ENCODE measurements around the gene EIF4EBP2.

EIF4EBP2 gene

DNA sequence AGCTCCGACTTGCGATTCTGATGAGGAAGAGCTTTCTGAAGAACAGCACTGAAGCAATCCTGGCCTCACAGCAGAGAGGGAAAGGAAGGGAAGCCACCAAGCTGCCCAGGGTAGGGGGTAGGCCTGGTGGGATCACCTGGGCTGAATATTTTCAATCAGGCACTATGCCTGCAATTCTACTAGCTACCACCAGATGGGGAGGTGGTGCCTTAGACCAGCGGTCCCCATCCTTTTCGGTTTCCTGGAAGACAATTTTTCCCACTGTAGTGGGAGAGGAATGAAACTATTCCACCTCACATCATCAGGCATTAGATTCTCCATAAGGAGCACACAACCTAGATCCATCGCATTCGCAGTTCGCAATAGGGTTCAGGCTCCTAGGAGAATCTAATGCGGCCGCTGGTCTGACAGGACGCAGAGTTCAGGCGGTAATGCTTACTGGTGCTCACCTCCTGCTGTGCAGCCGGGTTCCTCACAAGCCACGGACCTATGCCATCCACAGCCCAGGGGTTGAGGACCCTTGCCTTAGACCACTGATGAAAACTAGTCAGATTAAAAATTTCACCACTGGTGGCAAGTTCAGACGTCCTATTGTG lies 24.3 kb upstream of the EIF4EBP2 start:
- peak; percentile 48 to 50 (median 48) for DNase-seq

DNA sequence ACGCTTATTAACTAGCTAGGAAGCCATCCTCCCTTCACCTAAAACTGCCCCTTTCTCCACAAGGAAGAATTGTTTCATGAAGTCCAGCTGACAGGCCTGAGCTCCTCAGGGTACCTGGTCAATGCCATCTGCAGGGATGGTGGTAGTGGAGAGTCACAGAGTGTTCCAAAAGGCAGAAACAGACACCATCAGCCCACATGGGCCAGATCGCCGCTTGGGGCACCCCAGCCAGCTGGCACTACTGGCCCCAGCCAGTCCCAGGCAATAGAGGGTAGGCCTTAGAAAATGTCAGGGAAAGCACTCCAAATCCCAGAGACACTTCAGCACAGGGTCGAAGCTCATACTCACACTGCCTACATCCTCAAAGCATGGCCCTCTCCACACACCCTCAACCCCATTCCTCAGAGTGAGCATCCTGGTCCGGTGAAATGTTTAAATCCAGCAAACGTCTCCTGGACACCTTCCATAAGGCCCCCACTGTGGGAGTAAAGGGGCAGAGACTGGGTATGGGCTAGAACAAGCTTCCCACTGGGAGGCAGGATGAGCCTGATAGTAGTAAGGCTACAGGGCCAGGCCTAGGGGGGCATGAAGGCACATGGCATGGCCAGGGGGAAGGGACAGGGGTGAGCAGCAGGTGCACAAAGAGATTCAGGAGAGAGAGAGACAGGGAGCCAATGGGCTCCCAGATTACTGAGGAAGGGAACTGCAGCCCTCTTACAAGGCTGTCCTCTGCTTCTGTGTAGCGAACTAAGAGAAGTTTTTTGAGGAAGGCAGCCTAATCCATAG lies 23.4 kb upstream of the EIF4EBP2 start:
- no peak for DNase-seq

DNA sequence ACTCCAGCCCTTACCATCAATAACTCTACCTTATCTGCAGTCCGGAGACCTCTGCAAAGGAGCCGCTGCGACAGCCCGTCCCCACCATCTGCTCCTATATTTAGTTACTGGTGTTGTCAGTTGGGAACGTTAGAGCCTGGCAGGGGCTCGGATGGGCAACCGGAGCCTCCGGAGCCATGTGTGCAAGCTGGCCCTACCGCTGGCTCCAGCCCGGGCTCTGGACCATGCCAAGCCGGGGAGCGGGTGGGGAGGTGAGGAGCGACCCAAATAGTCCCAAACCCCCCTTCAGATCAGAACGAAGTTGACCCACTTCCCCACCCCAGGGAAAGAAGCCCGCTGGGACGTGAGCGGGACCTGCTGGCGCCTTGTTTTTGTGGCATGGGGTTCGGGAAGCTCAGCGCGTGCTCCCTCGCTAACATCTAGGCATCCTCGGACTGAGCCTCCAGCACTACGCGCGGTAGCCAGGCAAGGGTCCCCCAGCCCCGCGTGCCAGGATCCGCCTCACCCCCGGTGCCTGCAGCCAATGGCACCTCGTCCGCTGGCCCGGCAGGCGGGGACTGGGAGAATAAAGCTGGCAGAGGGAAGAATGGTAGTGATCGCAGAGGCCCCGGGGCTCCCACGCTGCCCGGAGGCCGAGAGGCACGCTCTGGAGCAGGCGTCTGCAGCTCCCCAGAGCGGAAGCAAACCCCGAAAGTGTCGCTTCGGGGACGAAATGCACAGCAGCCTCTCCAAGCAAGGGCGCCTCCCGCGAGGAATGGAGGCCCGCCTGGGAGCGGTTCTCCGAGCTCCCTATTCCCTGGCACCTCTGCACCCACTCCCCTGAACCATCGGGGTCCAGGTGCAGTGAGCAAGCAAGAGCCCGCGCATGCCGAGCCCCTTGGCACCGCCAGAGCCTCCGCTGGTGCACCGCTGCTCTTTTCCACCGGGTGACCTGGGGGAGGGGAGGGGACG lies 22.2 kb upstream of the EIF4EBP2 start:
- peak; percentile 35 to 62 (median 39) for DNase-seq

DNA sequence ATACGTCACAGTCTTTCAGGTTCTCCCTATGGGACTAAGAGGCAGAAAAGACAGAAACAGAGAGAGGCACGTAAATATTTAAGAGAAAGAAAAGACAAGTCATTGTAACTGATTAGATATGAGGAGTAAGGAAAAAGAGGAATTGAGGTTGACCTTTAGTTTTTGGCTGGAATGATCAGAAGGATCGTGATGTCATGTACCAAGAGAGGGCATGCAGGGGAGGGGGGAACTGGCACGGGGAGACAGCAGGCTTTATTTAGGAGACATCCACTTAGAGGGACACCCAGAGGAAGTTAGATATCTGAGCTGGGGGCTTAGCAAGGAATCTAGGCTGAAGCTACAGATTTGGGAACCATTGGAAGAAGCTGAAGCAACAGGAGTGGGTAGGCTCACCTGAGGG lies 12.3 kb upstream of the EIF4EBP2 start:
- DNase-seq = no peak

DNA sequence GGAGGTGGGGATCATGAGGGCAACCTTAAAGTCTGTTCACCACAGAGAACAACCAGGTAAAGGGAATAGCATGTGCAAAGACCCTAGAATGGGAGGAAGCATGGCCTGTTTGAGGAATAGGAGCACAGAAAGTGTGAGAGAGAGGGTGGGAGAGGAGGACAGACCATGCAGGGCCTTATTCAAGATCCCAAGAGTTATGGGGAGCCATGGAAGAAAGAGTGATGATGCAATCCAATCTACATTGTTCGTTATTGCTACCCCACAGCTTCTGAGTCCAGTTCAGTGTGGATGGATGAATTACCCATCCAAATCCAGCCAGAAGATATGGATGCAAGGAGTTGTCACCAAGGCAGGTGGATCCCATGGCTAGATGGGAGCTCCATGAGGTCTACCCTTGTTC lies 7.8 kb upstream of the EIF4EBP2 start:
- DNase-seq = no peak

DNA sequence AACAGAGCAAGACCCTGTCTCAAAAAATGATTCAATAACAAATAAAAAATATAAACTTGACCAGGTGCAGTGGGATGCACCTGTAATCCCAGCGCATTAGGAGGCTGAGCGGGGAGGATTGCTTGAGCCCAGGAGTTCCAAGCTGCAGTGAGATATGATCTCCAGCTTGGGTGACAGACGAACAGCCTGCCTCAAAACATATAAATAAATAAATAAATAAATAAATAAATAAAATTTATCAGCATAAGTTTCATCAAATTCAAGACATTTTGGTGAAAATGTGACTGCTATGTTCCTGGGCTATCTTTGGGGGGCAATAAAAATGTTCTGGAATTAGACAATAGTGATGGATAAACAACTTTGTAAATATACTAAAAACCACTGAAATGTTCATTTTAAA lies 4.8 kb upstream of the EIF4EBP2 start:
- DNase-seq = no peak

DNA sequence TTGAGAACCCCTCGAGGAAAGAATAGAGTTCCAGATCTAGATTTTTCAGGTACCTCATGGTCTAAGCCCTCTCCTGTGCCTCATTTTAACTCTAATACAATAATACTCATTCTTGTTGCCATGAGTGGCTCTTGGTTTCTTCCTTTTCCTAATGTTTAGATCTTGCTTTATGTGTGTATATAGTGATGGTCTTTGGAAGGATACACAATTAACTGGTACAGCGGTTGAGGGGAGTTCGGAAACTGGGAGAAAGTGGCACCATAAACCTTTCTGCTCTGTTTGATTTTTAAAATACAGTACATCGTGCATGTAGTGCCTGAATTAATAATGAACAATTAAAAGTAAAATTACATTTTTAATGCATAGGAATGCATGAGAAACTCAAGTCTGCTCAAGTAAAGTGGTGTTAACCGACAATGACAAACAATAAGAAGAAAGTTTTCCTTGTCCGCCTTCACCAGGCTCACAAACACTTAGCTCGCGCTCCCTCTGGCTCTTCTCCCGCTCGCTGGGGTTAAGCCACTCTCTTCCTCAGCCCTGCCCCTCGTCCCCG lies 386 bp upstream of the EIF4EBP2 start:
- no peak for DNase-seq

DNA sequence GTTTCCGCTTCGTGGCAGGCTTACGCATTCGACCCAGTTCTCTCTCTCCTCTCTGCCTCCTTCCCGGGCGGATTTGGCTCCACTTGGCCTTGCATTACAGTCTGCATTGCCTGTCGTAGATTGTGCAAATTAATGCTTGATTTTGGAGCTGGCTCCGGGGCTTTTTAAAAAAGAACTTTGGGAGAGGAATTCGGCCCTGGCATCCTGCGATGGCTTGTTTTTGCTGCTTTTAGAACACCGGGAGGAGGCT lies 767 bp downstream of the EIF4EBP2 start:
- DNase-seq = peak in 1 of 3 donors; percentile 50

DNA sequence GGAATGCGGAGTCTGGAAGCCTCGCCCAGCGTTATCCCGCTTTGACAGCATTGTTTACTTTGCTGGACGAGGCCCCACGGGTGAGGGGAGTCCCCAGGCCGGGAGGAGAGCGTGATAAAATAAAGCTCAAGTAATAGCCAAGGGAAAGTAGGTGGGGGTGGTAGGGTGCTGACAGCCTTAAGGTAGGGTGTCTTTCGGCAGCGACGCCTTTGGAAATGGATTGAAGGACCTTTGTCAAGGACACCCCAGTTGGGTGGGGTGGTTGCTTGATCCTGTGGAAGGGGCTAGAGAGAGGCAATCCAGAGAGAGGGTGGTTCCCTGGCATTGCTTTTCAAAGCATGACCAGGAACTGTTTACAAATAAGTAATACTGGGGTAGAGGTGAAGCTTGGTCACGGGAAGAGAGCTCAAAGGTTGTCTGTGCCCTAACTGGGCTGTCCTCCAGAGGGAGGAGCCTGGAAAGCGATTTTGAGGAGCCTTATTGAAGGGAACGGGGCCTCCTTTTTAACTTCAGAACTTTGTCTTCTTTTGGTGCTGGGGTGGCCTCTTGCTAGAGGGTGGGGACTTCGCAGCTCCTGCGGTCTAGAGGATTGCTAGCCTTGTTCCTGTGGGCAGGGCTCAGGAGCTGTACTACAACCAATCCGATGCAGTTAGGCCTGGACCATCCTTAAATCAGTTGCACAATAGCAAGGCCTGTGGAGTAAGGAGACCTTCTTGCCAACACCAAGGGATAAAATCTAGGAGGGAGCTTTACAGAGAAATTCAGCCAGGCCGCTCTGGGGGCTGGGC lies 1.3 kb downstream of the EIF4EBP2 start:
- peak; percentile 80 to 85 (median 83) for DNase-seq

DNA sequence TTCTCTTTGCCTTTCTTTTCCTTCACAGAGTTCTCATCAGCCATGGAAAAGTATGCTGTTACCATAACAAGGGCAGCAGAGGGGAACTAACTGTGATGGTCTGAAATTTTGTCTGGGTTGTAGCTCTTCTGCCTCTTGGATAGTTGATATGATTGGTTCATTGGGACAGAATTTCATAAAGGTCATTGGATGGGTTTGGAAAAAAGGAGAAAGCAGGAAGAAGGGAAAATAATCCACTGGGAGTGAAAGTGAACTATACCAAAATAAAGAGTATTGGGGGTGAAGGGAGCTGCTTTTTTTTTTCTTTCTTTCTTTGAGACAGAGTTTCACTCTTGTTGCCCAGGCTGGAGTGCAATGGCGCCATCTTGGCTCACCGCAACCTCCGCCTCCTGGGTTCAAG lies 5.8 kb downstream of the EIF4EBP2 start:
- DNase-seq = no peak

DNA sequence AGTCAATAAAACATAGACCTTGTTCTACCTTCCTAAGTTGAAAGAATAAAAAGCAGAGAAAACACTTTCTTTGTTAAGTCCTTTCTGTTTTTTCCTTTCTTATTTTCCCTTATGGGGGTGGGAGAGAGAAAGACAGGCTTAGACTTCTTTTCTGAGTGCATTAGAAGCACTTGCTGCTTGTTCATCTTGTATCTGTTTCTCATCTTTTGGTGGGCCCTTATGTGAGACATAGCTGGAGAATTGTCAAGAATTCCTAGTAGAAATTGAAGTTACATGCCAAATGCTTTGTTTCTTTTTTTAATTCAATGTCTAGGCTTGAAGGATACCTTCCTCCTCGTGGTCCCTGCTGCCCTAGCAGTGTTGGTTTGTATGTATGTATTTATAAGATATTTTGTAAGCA lies 6.7 kb downstream of the EIF4EBP2 start:
- no peak for DNase-seq

DNA sequence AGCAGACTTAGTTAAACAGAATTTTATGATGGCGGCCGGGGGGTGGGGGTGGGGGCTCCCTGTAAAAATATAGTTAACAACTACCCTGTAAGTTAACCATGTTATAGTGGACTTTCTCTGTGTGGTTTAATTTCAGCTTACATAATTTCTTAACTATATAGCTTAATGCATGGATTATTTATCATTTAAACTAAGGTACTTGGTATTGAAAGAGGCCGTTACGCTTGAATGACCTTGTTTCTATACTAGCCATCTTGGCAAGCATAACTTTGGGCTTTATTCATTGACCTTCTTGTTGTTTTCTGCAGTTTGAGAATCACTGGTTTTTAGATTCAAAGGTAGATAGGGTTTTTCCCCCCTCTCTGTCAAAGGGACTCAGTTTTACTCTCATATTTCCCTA lies 8.4 kb downstream of the EIF4EBP2 start:
- no peak for DNase-seq

DNA sequence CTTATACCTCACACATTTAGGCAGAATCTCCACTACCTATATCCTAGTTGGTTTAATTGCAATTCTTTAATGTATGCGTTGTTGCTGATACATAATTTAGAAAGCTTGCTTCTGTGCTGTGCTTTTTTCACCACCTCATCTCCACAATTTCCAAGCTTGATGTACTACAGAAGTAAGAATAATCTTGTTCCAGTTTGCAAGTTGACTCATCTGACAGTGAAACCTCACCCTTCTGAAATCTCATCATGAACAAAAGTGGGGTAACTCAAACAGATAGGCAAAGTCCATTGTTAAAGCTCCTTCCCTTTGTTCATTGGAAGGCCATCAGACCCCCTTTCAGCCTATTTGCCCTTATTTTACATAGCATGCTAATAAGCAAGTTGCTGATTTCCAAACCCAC lies 13.6 kb downstream of the EIF4EBP2 start:
- no peak for DNase-seq

DNA sequence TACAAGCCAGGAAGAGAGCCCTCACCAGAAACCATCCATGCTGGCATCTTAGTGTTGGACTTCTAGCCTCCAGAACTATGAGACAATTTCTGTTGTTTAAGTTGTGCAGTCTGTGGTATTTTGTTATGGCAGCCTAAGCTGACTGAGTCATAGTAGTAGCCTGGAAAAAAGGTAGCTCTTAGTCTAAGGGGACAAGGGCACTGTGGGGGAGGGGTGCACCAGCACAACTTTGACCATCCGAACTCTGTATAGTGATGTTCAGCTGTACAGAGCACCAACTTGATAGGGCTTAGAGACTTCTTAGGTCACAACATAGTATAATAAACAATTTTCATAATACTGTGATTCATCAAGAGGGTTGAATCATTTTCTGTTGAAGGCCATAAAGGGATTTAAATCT lies 14.3 kb downstream of the EIF4EBP2 start:
- DNase-seq = no peak

DNA sequence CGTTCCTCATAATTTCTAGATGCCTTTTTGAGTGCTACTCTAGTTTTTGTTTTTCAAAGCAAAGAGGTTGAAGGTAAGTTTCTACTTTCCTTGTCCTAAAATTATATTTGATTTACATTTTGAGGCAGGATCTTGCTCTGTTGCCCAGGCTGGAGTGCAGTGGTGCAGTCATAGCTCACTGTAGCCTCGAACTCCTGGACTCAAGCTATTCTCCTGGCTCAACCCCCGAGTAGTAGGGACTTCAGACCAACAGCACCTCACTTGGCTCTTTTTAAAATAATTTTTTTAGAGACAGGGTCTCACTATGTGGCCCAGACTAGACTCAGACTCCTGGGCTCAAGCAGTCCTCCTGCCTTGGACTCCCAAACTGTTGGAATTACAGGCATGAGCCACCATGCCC lies 14.8 kb downstream of the EIF4EBP2 start:
- DNase-seq = no peak

DNA sequence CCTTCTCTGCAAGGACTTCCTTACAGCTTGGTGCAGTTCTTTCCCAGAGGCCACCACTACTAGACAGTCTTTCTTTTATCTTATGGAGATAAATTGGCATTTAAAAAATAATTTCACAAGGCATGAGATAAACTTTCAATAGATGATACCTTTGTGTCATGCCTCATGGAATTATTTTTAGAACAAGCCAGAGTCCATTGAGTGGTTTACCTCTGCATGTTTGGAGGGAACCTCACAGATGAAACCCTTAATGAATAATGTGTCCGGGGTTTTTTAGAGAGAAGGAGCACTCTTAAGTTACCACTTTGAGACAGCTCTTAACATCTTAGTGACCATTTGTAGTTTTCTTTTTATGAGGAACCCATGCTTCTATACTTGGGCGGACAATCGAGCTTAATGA lies 20.4 kb downstream of the EIF4EBP2 start:
- no peak for DNase-seq

DNA sequence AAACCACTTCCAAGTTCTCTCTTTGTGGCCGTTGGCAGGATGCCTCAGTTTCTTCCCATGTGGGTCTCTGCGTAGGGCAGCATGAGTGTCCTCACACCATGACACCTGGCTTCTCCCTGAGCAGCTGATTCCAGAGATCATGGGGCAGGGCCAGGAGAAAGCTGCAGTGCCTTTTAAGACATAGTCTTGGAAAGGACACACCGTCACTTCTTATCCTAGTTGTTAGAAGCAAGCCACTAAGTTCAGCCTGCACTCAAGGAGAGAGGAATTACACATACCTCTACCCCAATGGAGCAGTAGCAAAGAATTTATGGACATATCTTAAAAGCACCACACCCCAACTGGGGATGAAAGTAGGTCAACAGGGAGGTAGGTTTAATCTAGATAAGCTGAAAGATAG lies 21.2 kb downstream of the EIF4EBP2 start:
- no peak for DNase-seq

DNA sequence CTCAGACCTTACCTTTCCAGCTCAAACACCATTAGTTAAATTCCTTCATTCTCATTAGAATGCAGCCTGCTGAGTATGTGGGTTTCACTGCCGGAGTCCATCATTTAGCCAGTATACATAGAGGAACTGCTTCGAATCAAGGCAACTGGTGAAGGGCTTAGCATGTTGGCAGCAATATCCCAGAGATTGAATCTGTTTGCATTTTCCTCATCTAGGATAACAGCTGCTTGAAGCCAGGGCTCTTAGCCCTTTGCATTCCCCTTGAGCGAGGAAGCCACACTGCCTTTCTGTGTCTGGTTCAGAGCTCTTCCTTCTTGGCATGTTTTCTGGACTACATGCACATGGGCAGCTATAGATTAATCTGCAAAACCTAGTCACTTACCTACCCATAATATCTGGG lies 22.9 kb downstream of the EIF4EBP2 start:
- no peak for DNase-seq

DNA sequence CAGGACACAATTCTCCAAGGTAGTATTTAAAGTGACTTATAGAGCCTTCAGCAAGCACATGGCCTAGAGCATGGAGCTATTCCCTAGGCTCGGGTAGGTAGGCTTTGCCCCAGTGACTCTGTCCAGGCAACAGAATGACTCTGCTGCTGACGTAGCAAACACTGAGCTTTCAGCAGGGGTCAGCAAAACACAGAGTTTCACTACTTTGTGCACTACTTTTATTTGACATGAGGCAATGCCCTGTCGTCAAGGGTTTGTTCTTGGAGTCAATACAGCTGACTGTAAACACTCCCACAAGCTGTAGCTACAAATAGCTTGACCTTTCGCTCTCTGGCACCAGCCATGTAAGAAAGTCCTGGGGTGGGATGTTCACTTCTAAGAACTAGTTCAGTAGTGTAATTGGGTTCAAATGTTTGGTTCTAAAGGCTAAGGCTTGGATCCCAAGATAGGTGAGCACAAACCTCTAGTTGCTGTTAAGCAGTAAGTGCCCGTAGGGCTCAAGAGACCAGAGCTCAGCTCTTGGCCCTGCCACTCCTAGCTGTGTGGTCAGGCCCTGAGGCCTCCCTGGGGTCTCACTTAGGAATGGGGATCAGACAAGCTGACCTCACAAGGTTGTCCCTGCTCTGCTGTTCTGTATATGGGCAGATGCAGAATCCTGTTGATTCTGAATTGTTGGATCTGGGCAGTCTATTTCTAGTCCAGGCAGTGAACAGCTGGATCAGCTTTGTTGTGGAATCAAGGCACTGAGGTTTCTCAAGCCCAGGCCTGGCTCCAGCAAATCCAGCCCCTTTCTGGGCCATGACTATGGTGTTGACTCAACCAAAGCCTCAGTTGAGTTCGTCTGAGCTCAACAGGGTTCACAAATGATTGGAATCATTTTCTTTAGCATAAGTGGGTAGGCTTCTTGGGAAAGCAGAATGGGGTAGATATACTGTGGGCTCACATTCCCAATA lies 26.8 kb downstream of the EIF4EBP2 start:
- peak; percentile 51 to 75 (median 65) for DNase-seq

DNA sequence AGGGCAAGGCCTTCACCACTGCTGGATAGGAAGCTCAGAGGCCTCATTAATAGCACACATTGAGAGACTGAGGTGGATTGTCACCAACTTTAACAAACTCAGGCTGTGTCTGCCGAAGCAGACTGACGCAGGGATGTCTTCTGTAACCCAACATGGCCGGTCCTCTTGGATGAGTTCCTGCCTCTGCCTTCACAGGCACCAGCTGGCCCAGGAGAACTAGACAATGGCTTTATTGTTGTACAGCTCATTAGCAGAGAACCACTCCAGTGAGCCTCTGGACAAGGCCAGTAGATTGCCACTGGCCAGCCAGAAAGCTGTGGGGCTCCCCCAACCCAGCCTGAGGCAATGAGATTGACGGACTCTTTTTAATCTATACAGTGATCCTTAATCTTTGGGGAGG lies 28.2 kb downstream of the EIF4EBP2 start:
- DNase-seq = no peak

DNA sequence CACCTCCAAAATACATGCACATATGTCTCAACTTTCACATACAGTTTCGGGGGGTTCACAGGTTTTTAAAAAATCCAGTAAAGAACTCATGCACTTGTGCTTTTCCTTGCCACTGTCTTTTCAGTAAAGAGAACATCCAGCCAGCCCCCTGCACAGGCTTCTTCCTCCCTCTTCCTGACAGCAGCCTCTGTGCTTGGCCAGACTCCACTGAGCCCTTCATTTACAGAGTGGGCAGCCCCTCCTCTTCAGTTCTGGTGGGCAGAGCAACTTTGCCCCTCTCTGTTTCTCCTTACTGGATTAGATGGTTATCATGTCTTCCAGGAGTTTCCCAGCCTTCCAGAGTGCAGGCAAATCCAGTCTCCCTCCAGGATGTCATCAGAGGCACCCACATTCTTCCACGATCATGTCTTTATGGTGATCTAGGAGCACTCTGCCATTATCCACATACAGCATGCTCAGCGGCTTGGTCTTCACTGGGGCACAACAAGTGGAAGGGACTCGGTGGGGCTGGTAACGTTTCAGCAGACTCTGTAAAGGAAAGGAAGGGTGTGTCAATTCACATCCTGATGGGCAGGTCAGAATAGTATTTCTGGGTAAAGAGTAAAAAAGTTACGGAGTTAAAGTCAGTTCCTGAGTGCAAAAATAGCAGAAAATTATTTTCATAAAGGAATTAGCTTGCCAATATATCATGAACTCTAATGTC lies 28.8 kb downstream of the EIF4EBP2 start:
- no peak for DNase-seq
